Measurements from ENCODE around the gene CCAR1. TPM values are rescaled to one million over a fixed set of nuclear protein-coding genes. Genes with fewer than 3 reads are reported as not detected.

The CCAR1 gene
- total RNA-seq, 4 donors from 2014 or later = 42.0 to 99.9 (median 56.0) TPM

DNA sequence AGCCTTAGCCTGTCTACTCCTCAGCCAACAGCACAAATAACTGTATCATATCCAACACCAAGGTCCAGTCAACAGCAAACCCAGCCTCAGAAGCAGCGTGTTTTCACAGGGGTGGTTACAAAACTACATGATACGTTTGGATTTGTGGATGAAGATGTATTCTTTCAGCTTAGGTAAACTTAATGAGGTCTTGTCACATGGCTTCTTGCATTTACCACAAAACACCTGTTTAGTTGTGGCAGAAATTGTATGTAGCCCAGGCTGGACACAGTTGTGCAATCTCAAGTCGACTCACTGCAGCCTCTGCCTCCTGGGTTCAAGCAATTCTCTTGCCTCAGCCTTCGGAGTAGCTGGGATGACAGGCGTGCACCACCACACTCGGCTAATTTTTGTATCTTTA, 21.4 kb downstream of the CCAR1 start:
- Histone ChIP-seq H3K9me3 (no peaks in the 10 kb centered on the region), H3K27ac (no peak overlapping the region), H3K4me1 (no peaks in the 10 kb centered on the region), H3K4me3 (no peak overlapping the region), H3K36me3 (peaks cover 0 to 98% (median 46%) of the 10 kb centered on the region in 4 donors), H3K27me3 (no peaks in the 10 kb centered on the region)
- intact Hi-C loops (cut with DNase I; ENCODE audit: low total_unique reads) = no loop called here
- DNase-seq = no peak
- TF ChIP-seq EP300 (IDR thresholded peaks at IDR 0.05; ENCODE audit: low read depth) (no peak), POLR2AphosphoS5 (IDR thresholded peaks at IDR 0.05) (no peak), POLR2A (IDR thresholded peaks at IDR 0.05) (no peak)
- TF ChIP-seq, protein P1, sequence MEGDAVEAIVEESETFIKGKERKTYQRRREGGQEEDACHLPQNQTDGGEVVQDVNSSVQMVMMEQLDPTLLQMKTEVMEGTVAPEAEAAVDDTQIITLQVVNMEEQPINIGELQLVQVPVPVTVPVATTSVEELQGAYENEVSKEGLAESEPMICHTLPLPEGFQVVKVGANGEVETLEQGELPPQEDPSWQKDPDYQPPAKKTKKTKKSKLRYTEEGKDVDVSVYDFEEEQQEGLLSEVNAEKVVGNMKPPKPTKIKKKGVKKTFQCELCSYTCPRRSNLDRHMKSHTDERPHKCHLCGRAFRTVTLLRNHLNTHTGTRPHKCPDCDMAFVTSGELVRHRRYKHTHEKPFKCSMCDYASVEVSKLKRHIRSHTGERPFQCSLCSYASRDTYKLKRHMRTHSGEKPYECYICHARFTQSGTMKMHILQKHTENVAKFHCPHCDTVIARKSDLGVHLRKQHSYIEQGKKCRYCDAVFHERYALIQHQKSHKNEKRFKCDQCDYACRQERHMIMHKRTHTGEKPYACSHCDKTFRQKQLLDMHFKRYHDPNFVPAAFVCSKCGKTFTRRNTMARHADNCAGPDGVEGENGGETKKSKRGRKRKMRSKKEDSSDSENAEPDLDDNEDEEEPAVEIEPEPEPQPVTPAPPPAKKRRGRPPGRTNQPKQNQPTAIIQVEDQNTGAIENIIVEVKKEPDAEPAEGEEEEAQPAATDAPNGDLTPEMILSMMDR (IDR thresholded peaks at IDR 0.05) = no peak
- in situ Hi-C loops (cut with MboI; ENCODE audit: low pct_ligation_motif_present in 1 of 4, low pct_unique_long_range_greater_than_20kb in 1 of 4, low sequenced_read_pairs in 3 of 4) = no loop called here
- WGBS, 2 donors (ENCODE audit: low coverage in 1 of 2) = 79 to 97% methylated on average over 4 to 6 of the region's 6 CpGs

DNA sequence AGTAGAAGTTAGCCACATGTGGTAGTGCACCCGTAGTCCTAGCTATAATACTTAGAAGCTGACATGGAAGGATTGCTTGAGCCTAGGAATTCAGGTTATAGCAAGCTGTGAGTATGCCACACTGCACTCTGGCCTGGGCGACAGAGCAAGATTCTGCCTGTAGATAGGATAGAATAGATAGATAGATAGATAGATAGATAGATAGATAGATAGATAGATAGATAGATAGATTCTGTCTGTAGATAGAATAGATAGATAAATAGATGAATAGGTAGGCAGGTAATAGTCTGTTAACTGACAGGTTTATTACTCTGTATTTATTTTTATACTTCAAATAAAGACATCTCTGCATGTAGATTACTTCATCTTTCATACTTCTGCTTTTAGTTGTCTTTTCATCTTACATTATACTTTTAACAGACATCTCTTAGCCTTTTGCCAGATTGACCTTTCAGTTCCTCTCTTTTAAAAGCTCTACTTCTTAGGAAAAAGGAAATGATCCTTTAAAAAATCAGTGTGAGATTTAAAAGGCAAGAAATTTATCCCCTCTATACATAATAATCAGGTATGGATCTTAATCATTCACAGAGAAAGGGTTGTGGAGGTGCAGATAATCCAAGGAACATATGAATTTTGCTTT, 31.8 kb downstream of the CCAR1 start:
- Histone ChIP-seq H3K36me3 (peaks cover 0 to 95% (median 41%) of the 10 kb centered on the region in 4 donors), H3K27ac (no peak overlapping the region), H3K27me3 (no peaks in the 10 kb centered on the region), H3K4me3 (no peak overlapping the region), H3K4me1 (no peaks in the 10 kb centered on the region), H3K9me3 (no peaks in the 10 kb centered on the region)
- intact Hi-C loops (cut with DNase I; ENCODE audit: low total_unique reads) = no loop called here
- no peak for DNase-seq
- in situ Hi-C loops (cut with MboI; ENCODE audit: low pct_ligation_motif_present in 1 of 4, low pct_unique_long_range_greater_than_20kb in 1 of 4, low sequenced_read_pairs in 3 of 4) = loop anchor here in 1 of 4 donors (25.0 kb wide), 1 partner anchor 741 kb away; no protein-coding TSS in a partner anchor
- WGBS, 2 donors (ENCODE audit: low coverage in 1 of 2) = 92 to 100% methylated on average over 2 of the region's 2 CpGs
- TF ChIP-seq EP300 (IDR thresholded peaks at IDR 0.05; ENCODE audit: low read depth) (no peak), POLR2AphosphoS5 (IDR thresholded peaks at IDR 0.05) (no peak), POLR2A (IDR thresholded peaks at IDR 0.05) (no peak)
- TF ChIP-seq, protein P1 (IDR thresholded peaks at IDR 0.05) = no peak

GRCh38 chr10:68756246-68756645, 35.2 kb downstream of the CCAR1 start:
- no peak for TF ChIP-seq EP300 (IDR thresholded peaks at IDR 0.05; ENCODE audit: low read depth)
- peaks cover 0 to 92% (median 39%) of the 10 kb centered on the region in 4 donors for H3K36me3 ChIP-seq
- no peaks in the 10 kb centered on the region for H3K4me1 ChIP-seq
- H3K27ac ChIP-seq = no peak overlapping the region
- intact Hi-C loops (cut with DNase I; ENCODE audit: low total_unique reads) = no loop called here
- DNase-seq = no peak
- in situ Hi-C loops (cut with MboI; ENCODE audit: low pct_ligation_motif_present in 1 of 4, low pct_unique_long_range_greater_than_20kb in 1 of 4, low sequenced_read_pairs in 3 of 4) = loop anchor here in 1 of 4 donors (25.0 kb wide), 1 partner anchor 744 kb away; no protein-coding TSS in a partner anchor
- H3K4me3 ChIP-seq = no peak overlapping the region
- 92 to 96% methylated on average over 9 to 12 of the region's 12 CpGs for WGBS, 2 donors (ENCODE audit: low coverage in 1 of 2)
- H3K9me3 ChIP-seq = no peaks in the 10 kb centered on the region
- no peaks in the 10 kb centered on the region for H3K27me3 ChIP-seq

DNA sequence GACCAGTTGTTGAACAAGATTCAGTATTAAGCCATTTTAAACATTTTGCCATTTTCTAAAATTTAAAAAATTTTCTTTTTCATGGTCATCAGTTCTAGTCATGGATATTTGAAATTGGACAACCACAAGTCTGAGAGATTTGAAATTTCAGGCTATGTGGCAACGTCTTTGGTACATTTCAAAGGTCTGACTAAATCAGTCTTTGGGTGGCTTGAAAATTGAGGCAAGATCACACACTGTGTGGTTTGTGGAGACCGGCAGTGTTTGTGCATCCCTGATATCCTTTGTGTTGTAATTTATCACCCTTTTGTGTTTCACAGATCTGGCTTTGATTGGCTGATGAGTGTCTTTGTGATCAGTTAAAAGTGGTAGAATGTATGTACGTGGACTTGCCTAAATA, 35.7 kb downstream of the CCAR1 start:
- TF ChIP-seq POLR2AphosphoS5 (IDR thresholded peaks at IDR 0.05) (no peak), POLR2A (IDR thresholded peaks at IDR 0.05) (no peak), EP300 (IDR thresholded peaks at IDR 0.05; ENCODE audit: low read depth) (no peak)
- TF ChIP-seq, protein P1 (IDR thresholded peaks at IDR 0.05) = no peak
- H3K4me3 ChIP-seq = no peak overlapping the region
- H3K36me3 ChIP-seq = peaks cover 0 to 93% (median 38%) of the 10 kb centered on the region in 4 donors
- no peaks in the 10 kb centered on the region for H3K27me3 ChIP-seq
- no peaks in the 10 kb centered on the region for H3K9me3 ChIP-seq
- no peak for DNase-seq
- 90 to 96% methylated on average over 3 of the region's 3 CpGs for WGBS, 2 donors (ENCODE audit: low coverage in 1 of 2)
- no peaks in the 10 kb centered on the region for H3K4me1 ChIP-seq
- H3K27ac ChIP-seq = no peak overlapping the region
- in situ Hi-C loops (cut with MboI; ENCODE audit: low pct_ligation_motif_present in 1 of 4, low pct_unique_long_range_greater_than_20kb in 1 of 4, low sequenced_read_pairs in 3 of 4) = loop anchor here in 1 of 4 donors (25.0 kb wide), 1 partner anchor 744 kb away; no protein-coding TSS in a partner anchor
- intact Hi-C loops (cut with DNase I; ENCODE audit: low total_unique reads) = no loop called here
